ENCODE data around the gene TNFAIP8L2.

DNA sequence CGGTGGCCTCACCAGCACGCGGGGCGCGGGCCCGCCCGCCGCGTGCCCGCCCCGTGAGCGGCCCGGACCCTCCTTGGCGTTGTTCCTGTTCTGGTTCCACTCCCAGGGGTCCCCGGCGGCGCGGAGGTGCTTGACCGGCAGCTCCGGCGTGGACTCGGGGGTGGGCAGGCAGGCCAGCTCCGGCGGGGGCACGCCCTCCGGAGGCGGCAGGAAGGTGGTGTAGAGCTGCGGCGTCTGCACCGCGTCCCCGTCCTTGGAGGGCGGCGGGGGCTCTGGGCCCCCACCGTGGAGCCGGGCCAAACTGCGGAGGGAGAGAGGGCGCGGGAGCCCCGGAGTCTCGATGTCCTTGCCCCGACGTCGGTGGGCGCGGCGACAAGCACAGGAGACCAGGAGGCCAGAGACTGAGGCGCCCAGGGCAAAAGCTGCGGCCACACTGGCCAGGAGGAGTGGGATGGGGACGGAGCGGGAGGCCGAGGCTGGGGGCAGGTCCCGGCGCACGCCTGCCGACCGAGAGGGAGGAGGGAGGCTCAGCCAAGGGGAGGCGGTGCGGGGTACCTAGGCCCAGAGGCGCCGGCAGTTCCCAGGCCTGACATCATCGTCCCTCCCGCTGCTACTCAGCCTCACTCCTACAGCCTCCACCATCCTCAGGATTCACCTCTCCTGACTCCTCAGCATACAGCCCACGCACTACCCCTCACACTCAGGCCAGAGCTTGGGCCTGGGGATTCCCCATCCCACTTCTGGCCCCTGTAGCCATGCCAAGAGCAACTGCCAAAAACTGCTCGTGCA, 23.2 kb upstream of the TNFAIP8L2 start:
- TF ChIP-seq CTCF (conservative IDR thresholded peaks at IDR 0.05; ENCODE audit: low read depth, low read length) (no peak), EZH2 (IDR thresholded peaks at IDR 0.05; ENCODE audit: borderline replicate concordance, low read depth, low read length, poor library complexity, severe bottlenecking) (no peak)

Measured in A673 (cell line).